Measurements from ENCODE around the gene RCL1.
A peak's percentile ranks its signal among the peaks of the same experiment; 100 is the strongest.

RCL1 gene

DNA sequence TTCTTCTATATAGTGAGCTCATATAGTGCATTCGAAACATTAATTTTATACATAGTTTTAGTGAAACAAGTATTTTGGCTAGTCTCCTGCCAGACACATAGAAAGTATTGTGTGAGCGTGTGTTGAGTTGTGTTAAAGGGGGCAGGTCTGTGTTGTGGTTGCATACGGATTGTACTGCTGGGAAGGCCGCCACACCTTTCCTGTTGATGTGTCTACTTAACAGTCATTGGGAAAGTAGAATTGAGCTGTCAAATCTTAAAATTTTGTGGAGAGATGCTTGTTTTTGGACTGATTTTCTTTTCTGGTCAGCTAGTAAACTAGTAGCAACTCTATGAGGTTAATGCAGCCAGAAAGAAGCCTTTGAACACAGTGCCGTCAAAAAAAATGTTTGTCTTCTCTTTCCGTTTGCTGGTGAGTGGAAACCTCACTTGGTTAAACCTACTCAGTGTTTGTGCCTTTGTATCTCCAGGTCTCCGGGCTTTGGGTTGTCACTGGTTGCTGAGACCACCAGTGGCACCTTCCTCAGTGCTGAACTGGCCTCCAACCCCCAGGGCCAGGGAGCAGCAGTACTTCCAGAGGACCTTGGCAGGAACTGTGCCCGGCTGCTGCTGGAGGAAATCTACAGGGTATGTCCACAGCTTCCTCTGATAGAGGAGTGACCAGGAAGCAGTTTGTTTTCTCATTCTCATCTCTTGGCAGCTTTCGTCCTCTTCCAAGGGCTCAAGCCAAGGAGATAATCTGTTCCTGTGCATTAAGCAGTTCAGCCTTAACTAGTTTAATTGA, 51.5 kb downstream of the RCL1 start:
- DNase-seq: no peak

DNA sequence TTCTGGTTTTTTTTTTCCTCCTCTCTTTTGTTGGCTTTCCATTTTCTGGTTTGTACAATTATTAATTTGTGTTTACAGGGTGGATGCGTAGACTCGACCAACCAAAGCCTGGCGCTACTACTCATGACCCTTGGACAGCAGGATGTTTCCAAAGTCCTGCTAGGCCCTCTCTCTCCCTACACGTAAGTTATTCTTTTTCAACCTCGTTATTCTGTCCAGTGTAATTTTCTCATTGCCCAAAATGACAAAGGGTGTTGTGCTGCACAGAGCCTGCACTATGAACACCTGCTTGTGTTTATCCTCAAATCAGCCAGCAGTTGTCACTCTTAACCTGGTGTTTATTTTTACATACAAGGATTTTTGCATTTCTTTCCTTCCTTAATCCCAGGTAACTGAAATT, 56.6 kb downstream of the RCL1 start:
- DNase-seq: no peak

DNA sequence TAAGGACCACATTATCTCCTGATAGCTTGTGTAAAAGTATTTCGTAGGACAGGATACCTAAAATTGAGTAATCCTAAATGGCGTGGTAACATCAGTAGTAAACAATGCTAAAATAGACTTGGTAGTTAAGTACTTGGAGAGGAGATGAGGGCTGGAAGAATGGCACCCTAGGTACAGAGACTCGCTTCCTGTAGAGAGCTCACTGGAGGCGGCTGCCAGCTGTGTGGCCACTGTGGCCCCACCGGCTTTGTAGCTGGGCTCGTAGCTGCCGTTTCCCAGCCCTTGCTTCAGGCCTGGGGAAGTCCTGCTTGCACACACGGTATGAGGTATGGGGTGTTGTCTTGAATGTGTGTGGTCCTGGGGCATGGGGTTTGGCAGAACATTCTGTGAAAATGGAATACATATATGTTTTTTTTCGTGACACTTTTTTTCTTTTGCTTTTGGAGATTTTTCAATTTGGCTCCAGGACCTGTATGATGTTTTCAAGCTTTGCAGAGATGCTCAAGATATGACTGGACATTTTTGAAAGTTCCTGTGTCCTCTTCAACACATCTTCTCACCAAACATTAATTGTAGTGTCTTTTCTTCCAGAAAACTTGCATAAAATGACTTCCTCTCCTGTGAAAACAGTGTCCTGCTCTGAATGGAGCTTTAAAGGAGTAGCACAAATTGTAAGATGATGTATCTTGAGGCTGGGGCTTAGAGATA, 58.0 kb downstream of the RCL1 start:
- no peak for DNase-seq

DNA sequence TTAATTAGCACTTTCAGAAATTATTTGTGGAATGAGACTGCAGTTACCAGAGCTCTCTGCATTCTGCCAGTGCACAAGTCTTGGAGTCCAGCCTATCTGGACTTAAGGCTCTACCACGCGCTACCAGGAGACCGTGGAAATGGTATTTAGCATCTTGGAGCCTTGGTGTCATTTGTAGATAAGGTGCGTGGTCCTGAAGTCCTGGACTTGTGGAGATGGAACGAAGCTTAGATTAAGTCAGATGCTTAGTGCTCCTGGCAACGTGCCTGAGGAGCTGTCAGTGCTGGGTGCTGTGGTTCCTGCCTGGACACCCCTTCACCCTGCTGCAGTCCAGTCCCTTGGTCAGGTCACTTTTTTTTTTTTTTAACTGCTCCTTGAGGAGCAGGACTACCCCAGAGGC, 59.7 kb downstream of the RCL1 start:
- DNase-seq: no peak

DNA sequence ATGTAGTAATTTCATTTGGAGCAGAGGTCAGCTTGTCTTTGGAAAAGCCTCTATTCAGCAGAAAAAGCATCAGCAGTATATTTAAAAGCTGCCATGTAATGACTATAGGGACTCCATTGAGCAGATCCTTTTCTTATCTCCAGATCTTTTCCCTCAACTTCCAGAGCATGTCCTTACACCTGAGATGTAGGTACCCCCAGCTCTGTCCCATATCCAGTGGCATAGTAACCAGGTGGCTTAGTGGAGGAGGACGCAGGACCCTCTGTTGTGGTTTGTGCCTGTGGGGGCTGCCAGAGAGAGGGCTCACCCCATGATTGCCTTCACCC, 61.5 kb downstream of the RCL1 start:
- no peak for DNase-seq

DNA sequence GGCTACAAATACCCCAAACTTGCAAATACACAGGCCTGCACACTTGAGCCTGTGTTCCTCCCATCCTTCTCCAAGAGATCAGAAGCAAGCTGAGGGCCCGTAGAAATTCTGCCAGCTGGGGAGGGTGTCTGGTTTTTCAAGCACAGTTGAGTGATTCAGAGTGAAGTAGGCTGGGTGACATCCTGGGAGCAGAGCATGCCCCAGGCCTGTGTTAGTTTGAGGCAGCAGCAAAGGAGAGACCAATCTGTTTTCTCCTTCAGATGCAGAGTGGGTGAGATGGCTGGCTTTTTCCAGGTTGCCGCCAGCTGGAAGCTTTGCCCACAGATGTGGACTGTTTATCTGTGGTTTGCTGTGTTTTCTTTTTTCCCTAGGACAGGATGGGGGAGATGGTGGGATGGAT, 63.1 kb downstream of the RCL1 start:
- peak; percentile 51 for DNase-seq

DNA sequence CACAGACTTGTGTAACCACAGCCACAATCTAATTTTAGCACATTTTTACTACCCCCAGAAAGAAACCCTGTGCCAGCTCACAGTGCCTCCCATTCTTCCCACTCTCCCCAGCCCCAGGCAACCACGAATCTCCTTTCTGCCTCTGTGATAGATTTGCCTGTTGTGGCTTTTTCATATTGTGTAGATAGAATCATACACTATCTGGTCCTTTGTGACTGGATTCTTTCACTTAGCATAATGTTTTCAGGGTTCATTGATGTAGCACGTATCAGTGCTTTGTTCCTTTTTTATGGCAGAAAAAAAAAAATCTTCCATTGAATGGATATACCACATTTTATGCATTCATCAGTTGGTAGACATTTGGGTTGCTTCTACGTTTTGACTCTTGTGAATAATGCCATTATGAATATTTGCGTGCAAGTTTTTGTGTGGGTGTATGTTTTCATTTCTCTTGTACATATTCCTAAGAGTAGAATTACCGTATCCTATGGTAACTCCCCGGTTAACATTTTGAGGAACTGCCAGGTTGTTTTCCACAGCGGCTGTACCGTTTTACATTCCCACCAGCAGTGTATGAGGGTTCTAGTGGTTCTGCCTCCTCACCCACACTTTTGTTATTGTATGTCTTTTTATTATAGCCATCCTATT, 64.5 kb downstream of the RCL1 start:
- DNase-seq: no peak

DNA sequence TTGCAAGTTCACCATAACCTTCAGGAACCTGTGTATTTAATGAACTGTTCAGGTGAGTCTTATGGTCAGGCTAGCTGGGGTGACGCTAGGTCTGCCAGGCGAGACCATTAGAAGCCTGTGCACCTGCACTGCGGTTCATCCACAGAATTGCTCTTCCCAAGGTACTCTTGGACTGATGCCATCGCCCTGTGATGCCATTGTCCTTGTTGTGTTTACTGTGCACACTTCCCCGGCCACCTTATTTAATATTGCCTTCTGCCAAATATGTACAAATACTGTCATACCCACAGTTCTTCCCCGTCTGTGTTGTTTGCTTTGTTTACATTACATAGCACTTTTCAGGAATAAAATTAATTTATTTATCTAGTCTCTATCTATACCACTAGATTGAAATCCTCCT, 66.3 kb downstream of the RCL1 start:
- DNase-seq: no peak

DNA sequence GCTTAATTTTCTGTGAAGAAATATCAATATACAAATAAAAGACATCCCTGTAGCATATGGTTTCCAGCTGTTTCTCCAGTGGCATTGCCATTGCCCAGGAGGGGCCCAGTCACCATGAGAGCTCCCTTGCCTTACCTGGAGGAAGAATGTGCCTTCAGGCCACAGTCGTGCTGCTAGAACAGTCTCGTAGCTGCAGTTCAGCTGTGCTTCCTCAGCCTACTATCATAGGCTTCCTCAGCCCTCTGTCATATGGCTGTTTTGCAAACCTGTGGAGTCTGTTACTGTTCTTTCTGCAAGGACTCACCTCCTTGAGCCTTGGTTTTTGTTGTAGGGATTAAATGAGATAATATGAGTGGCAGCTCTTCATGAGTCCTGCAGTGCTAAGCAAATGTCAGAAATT, 67.6 kb downstream of the RCL1 start:
- no peak for DNase-seq

DNA sequence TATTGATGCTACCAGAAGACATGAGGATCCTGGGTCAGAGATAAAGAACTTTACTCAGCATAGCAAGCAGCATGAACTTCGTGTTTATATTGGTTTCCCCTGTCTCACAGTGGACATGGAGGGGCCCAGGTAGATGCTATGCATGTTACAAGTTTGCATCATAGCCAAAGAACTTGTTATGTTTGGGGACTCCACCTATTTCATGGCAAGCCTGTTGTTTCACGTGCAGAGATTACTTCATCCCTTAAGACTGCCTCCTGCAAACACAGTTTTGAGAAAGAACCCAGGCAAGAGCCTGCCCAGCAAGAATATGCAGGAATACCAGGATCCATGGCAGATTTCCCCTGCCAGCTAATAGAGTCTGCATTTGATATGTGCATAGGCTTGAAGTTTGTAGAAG, 68.4 kb downstream of the RCL1 start:
- DNase-seq: no peak

DNA sequence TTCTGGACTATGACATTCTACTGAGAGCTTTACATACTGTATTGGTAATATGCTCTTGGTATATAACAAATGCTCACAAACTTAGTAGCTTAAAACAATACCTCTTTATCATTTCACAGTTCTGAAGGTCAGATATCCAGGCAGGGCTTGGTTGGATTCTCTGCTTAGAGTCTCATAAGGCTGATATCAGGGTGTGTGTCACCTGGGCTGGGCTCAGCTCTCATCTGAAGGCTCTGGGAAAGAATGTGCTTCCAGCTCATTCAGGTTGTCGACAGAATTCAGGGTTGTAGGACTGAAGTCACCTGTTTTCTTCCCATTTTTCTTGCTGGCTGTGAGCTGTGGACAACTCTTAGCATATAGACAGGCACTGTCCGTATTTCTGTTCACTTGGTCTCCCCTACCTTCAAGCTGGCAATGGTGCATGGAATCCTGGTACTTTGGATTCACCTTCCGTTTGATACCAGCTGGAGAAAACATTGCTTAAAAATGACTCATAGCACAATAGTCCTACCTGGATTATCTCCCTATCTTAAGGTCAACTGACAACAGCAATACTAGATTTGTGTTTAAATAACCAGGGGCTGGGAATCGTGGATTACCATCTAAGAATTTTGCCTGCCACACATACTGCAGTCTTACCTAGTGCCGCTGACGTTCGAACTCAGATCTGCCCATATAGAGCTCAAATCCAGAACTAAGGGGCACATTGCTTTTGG, 69.2 kb downstream of the RCL1 start:
- DNase-seq: no peak

DNA sequence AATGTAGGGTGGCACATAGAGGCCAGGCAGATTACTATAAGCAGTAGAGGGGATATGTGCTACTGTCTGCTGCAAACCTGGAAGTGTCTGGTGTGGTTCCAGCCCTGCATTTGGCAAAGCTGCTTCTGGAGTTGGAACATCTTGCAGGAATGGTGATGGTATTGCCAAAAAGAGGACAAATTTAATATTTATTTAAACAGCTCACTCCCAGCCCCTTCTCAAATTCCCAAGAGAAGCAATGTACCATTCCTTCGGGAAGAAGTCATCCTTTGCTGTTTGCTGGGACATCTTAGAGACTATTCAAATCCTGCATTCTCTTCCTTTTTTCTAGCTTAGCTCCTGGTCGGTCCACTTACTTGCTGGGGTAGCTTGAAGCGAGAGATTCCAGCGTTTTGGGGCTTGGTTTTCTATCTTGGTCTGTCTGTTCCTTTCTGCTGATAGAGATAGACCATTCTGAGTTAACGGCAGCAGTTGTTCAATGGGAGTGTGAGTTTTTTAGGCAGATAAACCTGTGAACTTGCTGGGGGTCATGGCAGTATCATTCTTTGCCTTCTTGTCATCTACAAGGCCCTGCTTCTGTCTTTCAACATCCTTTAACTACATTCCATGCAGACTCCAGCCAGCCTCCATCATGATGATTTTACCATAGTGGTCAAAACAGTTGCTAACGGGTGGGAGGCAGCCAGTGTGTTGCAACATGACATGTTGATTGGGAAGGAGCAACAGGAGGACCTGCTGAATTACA, 69.9 kb downstream of the RCL1 start:
- DNase-seq: no peak

DNA sequence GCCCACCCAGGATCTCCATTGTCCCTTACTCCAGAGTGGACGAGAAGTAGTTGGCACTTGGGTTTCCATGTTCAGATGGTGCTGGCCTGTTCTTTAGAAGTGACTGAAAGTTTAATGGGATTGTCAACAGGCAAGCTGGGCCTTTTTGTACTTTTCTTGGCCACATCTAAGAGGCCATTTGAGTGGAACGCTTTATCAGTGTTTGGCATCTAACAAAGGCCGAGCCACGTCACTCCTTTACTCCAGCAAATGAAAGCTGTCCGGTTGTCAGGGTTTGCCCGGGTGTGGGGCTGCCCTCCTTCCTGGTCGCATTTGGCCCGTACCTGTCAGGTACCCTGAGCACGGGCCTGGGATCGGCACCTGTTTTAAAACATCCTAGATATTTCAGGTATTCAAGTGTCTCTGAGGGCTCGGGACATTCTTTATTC, 71.5 kb downstream of the RCL1 start:
- no peak for DNase-seq

DNA sequence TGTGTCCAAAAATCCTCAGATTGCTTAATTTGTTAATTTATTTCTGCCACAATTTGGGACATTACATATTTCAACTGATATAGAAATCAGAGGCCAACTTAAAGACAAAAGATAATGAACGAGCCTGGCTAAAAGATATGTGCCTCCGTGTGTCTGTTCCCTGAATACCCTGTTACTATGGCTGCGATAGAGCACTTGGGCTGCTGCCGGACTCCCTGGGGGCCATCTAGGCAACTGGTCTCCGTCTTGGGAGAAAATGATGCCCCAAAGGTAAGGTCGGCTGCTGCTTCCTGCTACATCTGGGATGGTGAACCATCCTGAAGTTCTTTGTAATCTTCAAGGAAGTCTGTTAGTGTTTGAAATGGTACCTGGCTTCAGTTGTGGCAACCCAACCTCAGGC, 72.0 kb downstream of the RCL1 start:
- no peak for DNase-seq

DNA sequence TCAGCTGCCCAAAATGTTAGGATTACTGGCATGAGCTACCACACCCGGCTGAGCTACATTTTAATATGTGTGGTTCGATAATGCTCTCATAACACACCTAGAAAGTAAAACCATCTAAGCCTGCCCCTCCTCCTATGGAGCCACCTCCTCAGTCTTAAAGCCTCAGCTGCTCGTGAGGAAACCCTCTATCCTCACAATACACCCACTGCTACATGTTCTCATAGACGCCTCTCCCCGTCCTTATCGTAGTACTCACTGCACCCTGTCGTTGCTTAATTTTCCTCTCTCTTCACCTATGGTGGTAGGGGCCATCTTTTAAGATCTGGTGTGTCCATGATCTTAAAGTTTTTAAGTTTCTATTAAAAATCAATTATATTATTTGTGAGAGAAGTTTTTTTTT, 72.9 kb downstream of the RCL1 start:
- no peak for DNase-seq

DNA sequence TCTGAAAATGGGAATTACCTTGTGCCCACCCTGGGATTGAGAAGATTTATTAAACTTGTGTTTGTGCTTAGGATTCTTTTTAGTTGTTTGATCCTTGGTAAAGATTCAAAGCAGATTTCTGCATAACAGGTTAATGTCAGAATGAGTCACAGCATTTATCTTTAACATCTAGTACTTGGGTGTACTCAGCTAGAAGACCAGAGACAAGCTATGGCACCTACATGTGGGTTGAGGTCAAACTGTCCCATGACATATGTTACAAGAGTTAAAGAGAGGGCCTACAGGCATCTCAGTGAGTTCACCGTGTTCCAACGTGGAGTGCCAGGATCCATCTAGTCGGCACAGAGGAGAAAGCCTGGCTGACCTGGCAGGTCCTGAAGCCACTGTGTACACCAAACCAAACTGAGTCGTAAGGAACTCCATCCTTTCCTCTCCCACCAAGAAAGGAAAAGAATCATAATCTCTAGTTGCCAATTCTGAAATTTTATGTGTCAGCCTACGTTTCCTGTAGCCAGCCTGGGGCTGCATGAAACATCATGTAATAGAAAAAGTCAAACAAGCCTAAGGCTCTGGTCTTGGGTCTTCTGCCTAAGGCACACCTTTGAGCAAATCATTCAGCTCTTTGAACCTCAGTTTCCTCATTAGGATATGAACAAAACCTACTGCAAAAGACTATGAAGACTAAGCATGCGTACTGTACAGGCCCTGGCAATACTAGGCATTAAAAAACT, 73.7 kb downstream of the RCL1 start:
- no peak for DNase-seq

DNA sequence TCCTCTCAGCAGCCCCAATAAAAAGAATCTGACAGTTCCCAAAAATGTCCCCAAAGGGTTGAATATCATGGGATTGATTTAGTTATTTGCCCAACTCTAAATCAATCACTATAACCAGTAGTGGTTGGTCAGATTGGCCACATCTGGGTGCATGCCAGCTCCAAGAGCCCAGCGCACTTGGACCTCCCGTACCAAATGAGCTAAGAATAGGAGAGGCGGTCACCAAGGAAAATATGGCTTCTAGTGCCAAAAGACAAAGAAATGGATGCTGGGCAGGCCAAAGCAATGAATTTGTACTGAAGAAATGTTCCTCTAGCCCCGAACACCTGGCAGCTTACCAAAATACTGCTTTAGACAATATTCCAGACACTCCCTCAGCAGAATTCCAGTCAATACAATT, 80.3 kb downstream of the RCL1 start:
- no peak for DNase-seq

DNA sequence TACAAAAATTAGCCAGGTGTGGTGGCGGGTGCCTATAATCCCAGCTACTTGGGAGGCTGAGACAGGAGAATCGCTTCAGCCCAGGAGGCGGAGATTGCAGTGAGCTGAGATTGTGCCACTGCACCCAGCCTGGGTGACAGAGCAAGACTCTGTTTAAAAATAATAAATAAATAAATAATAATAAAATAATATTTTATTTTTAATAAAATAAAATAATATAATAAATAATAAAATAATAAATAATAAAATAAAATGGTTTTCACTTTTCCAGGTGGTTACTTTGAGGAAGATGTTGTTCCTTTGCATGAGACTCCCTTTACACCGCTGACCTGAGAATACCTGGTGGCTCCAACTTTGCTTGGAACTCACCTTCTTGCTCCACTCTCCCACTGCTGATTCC, 82.8 kb downstream of the RCL1 start:
- no peak for DNase-seq

DNA sequence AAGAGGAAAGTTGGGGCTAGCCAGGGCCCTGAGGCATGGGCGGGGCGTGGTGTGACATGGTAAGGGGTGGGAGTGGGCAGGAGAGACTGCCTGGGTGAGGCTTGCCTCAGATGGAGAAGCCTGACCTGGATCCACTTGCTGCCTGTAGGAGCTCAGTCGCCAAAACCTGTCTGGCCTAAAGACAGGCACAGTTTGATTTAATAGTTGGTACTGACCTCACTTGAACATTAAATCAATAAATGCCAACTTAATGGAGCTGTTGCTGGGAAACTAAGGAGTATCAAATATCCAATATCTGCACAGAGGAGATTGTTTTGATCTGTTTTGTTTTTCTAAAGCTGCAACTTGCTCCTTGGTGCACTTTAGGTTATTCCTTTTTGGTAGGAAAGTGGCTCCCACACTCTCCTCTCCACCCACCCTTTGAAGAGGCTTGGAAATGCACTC, 86.4 kb downstream of the RCL1 start:
- no peak for DNase-seq

DNA sequence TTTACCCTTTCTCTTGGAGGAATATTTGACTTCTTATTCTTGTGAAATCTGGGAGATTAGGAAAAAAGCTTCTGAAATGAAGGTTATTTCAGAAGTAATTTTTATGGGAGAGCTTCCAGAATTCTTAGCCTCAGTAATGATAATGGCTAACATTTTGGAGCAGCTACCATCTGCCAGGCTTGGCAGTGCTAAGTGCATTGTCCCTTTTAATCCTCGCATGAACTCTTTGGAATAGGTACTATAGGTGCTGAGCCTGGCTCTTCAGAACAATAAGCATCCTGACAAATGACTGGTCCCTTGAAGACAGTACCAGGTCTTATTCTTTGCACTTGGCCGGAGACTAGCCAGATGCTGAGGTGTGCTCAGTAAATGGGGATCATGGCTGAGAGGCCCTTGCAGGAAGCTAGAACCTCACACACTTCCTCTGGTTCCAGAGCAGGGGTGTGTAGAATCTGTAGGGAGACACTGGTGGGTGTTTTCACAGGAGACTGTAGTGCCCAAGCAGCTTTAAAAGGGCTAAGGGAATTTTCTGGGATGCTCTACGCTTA, 90.7 kb downstream of the RCL1 start:
- no peak for DNase-seq

DNA sequence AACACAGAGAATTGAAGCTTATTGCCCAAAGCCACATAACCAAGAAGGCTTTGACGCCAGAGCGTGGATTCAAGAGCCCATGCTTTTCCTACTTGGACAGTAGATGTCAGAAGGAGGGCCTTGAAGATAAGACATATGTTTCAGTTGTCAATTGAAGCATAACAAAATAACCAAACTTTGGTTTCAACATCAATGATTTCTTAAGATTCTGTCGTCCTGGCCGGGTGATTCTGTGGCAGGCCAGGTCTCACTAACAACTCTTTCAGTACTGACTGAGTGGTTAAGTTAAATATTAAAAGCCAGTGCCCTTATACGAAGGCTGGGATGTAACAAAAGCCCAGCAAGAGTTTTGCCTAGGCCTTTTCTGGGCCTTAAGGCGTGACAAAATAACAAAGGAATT, 94.0 kb downstream of the RCL1 start:
- no peak for DNase-seq

DNA sequence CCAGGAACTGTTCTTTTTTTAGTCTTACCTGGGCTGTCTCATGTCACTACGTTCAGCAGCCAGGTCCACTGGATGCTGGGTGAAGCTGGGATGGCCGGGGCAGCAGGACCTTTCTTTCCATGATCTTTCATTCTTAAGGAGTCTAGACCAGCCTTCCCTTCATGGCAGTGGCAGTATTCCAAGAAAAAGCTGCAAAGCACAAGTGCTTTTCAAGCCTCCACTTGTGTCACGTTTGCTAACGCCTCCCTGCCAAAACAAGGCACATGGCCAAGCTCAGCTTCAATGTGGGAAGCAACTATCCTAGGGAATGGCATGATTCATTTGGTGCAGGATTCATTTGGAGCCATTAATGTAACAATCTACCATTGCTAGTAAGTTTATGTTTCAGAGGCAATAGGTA, 94.8 kb downstream of the RCL1 start:
- DNase-seq: no peak

All from left hindlimb (tissue), 1 donor.